Measurements from ENCODE around the gene EXO5. TPM values are rescaled to one million over a fixed set of nuclear protein-coding genes. Genes with fewer than 3 reads are reported as not detected.
"Not testable (repeated sequence)": the region's sequence is repeated elsewhere in the genome, so short reads cannot be mapped to it uniquely, and the experiment has no call there.

EXO5 gene
- total and polyA plus RNA-seq, 10 donors, result 6.2 to 13.5 (median 8.5) TPM

DNA sequence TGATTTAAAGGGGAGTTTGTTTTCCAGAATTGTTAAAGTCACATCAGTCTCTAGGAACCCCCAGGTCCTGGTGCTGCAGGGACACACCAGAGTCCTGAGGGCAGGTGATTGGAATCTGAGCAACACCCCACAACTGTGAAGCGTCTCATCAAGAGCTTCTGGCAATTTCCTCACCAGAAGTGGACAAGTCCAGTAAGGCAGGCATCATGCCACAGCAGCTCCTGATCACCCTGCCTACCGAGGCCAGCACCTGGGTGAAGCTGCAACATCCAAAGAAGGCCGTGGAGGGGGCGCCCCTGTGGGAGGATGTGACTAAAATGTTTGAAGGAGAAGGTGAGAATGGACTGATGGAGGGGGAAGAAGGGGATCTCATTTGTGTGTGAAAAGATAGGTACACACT, 29.4 kb upstream of the EXO5 start:
- Histone ChIP-seq H3K4me1 (peaks cover 4 to 21% (median 12%) of the 10 kb centered on the region in 6 donors), H3K27me3 (replicated peaks in 1 of 7) (no peaks in the 10 kb centered on the region), H3K4me3 (no peak overlapping the region), H3K36me3 (peaks cover 0 to 31% (median 18%) of the 10 kb centered on the region in 6 donors), H3K27ac (no peak overlapping the region), H3K9me3 (peaks cover 4 to 49% (median 37%) of the 10 kb centered on the region in 8 donors)
- intact Hi-C loops (cut with DNase I; ENCODE audit: low total_unique reads), result no loop called here
- no peak for DNase-seq
- WGBS, 5 donors, result 88 to 90% (median 89%) methylated on average over 4 of the region's 4 CpGs
- TF ChIP-seq CTCF (IDR thresholded peaks at IDR 0.05 in 8 of 11, conservative IDR thresholded peaks at IDR 0.05 in 3 of 11), result no peak
- no peak for TF ChIP-seq POLR2A (IDR thresholded peaks at IDR 0.05)
- TF ChIP-seq POLR2AphosphoS5 (IDR thresholded peaks at IDR 0.05), result no peak

DNA sequence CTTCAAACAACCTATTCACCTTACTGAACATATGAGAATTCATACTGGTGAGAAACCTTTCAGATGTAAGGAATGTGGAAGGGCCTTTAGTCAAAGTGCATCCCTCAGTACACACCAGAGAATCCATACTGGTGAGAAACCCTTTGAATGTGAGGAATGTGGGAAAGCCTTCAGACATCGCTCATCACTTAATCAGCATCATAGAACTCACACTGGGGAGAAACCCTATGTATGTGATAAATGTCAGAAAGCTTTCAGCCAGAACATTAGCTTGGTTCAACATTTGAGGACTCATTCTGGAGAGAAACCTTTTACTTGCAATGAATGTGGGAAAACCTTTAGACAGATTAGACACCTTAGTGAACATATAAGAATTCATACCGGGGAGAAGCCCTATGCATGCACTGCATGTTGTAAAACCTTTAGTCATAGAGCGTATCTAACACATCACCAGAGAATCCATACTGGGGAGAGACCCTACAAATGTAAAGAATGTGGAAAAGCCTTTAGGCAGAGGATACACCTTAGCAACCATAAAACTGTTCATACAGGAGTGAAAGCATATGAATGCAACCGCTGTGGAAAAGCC, 13.2 kb upstream of the EXO5 start:
- Histone ChIP-seq H3K27me3 (replicated peaks in 1 of 7) (no peaks in the 10 kb centered on the region), H3K9me3 (peaks cover 53 to 97% (median 92%) of the 10 kb centered on the region in 8 donors), H3K4me3 (no peak overlapping the region), H3K27ac (no peak overlapping the region), H3K36me3 (peaks cover 12 to 91% (median 60%) of the 10 kb centered on the region in 6 donors), H3K4me1 (no peaks in the 10 kb centered on the region)
- TF ChIP-seq POLR2A (IDR thresholded peaks at IDR 0.05) (no peak), POLR2AphosphoS5 (IDR thresholded peaks at IDR 0.05) (no peak)
- no peak for DNase-seq
- intact Hi-C loops (cut with DNase I; ENCODE audit: low total_unique reads), result no loop called here
- 92 to 99% (median 98%) methylated on average over 4 of the region's 4 CpGs for WGBS, 5 donors

GRCh38 chr1:40502651-40503050, 5.9 kb upstream of the EXO5 start:
- H3K27me3 ChIP-seq (replicated peaks in 1 of 7); H3K4me3 ChIP-seq; H3K4me1 ChIP-seq; H3K27ac ChIP-seq; DNase-seq; intact Hi-C loops (cut with DNase I; ENCODE audit: low total_unique reads): not testable (repeated sequence)
- 80 to 94% (median 87%) methylated on average over 4 of the region's 4 CpGs for whole genome bisulfite sequencing, 5 donors
- H3K36me3 ChIP-seq, result peaks cover 0 to 70% (median 9%) of the 10 kb centered on the region in 6 donors
- H3K9me3 ChIP-seq, result peaks cover 16 to 96% (median 85%) of the 10 kb centered on the region in 8 donors

DNA sequence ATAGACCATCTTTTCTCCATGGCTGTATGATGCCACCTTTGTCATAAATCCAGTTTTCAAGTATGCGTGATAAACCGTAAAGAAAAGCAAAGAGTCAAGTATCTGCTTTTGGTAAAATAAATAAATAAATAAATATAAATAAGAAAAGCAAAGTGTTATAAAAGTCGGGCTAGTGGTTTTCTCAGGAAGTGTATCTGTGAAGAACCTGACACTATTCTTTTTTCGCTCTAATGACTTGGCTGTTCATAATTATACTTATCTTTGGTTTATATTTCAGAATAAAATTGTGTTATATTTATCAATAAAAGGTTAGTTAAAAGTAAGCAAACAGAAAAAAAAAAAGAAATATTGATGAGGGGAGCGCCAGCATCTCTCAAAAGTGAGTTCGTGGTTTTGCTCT, 594 bp upstream of the EXO5 start:
- TF ChIP-seq POLR2AphosphoS5 (IDR thresholded peaks at IDR 0.05) (no peak), POLR2A (IDR thresholded peaks at IDR 0.05) (no peak), CTCF (IDR thresholded peaks at IDR 0.05 in 8 of 11, conservative IDR thresholded peaks at IDR 0.05 in 3 of 11) (no peak)
- H3K27me3 ChIP-seq (replicated peaks in 1 of 7), result no peaks in the 10 kb centered on the region
- 59 to 61% (median 60%) methylated on average over 6 of the region's 6 CpGs for WGBS, 5 donors
- intact Hi-C loops (cut with DNase I; ENCODE audit: low total_unique reads), result no loop called here
- peak overlapping the region; percentile 56 to 85 (median 80) for H3K27ac ChIP-seq
- H3K36me3 ChIP-seq, result peaks cover 0 to 41% (median 0%) of the 10 kb centered on the region in 6 donors
- H3K4me1 ChIP-seq, result peaks cover 0 to 30% (median 18%) of the 10 kb centered on the region in 6 donors
- no peak for DNase-seq
- peaks cover 0 to 62% (median 46%) of the 10 kb centered on the region in 8 donors for H3K9me3 ChIP-seq
- peak overlapping the region; percentile 28 to 87 (median 67) for H3K4me3 ChIP-seq

DNA sequence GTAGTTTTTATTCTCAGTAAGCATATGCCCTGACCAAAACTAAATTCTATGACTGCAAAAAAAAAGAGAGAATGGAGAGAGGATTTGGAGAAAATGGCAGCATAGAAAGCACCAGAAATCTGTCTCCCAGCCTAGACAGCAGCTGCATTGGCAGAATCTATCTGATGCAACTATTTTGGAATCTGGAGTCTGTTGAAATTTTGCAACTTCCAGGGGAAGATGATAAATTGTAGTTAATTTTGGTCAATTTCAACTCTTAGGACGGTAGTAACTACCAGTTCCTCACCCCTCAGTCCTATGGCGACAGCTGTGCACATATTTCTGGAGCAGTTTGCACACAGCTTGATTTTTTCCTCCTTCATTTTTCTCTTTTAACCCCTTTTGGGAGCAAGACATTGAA, 10.9 kb downstream of the EXO5 start:
- H3K9me3 ChIP-seq, result peaks cover 0 to 100% (median 69%) of the 10 kb centered on the region in 8 donors
- H3K36me3 ChIP-seq, result peaks cover 0 to 19% (median 11%) of the 10 kb centered on the region in 6 donors
- H3K4me3 ChIP-seq, result no peak overlapping the region
- TF ChIP-seq POLR2AphosphoS5 (IDR thresholded peaks at IDR 0.05) (no peak), CTCF (IDR thresholded peaks at IDR 0.05 in 8 of 11, conservative IDR thresholded peaks at IDR 0.05 in 3 of 11) (no peak), POLR2A (IDR thresholded peaks at IDR 0.05) (no peak)
- WGBS, 5 donors, result 36 to 87% (median 77%) methylated on average over 2 of the region's 2 CpGs
- no peaks in the 10 kb centered on the region for H3K27me3 ChIP-seq (replicated peaks in 1 of 7)
- DNase-seq, result no peak
- no peak overlapping the region for H3K27ac ChIP-seq
- intact Hi-C loops (cut with DNase I; ENCODE audit: low total_unique reads), result no loop called here
- H3K4me1 ChIP-seq, result no peaks in the 10 kb centered on the region
